ENCODE data around the gene PID1. TPM values are rescaled to one million over a fixed set of nuclear protein-coding genes. Genes with fewer than 3 reads are reported as not detected.

The PID1 gene
- total and polyA plus RNA-seq, 2 donors (not counting 1 experiment from before 2014, with no cell fraction given), result 0.10 TPM; not detected in 1

DNA sequence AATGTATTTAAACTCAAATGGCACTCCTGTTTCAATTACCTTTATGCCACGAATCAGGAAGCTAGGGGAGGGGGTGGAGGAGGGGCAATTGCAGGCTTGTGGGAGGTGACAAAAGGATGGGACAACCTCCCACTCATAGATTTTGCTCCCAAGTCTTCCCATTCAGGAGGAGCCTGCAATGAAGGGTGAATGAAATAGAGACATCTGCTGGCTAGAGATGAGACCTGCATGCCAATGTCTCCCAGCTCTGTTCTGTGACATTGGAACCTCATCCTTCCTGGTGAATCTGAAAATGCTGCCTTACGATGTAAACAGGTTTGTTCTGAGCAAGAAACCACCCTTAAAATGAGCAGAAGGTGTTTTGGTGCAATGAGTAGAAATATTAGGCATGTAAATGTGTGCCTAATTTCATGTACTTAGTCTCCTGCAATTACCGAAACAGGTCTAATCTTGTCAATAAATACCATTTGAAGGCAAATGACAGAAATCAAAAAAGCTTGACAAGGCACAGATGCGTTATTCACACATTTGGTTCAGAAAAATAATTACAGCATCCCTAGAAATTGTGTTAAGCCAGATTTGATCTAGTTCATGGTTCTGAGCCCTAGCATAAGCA, 2.7 kb upstream of the PID1 start:
- WGBS (ENCODE audit: insufficient coverage), result 100% methylated on average over 1 of the region's 4 CpGs
- DNase-seq (peak; percentile 16), ATAC-seq (ENCODE audit: low read depth) (no peak)
- H3K27ac ChIP-seq (ENCODE audit: low read length in 2 of 2), result no peak overlapping the region
- ChIA-PET CTCF (interaction anchor here (0.7 to 1.3 kb wide), 4 partner anchors 1383 to 1616 kb away, joined by 3 to 5 read pairs (median 3); no protein-coding TSS in a partner anchor), POLR2A (no interaction called here)
- H3K9me3 ChIP-seq (ENCODE audit: control extremely low read depth in 1 of 3, control insufficient read depth in 2 of 3, insufficient read depth in 1 of 3, low read length in 2 of 3), result no peaks in the 10 kb centered on the region
- no peaks in the 10 kb centered on the region for H3K79me2 ChIP-seq (ENCODE audit: control insufficient read depth, insufficient read depth, low read length)
- no peaks in the 10 kb centered on the region for H3K9me3 Mint-ChIP-seq (ENCODE audit: insufficient read depth)
- H3K27me3 Mint-ChIP-seq, result peaks cover 33% of the 10 kb centered on the region
- no peaks in the 10 kb centered on the region for H3K36me3 ChIP-seq (replicated peaks in 1 of 2; ENCODE audit: control extremely low read depth in 1 of 2, control insufficient read depth in 1 of 2, extremely low read depth in 1 of 2, insufficient read depth in 2 of 2, low read length in 1 of 2)
- peaks cover 0 to 14% (median 5%) of the 10 kb centered on the region in 4 experiments for H3K27me3 ChIP-seq (replicated peaks in 1 of 4; ENCODE audit: control extremely low read depth in 1 of 4, control insufficient read depth in 3 of 4, insufficient read depth in 4 of 4, low read length in 3 of 4)
- no peak overlapping the region for H3K9ac ChIP-seq (ENCODE audit: low read length)
- H3K4me3 Mint-ChIP-seq, result no peak overlapping the region
- TF ChIP-seq EZH2 (IDR thresholded peaks at IDR 0.05; ENCODE audit: borderline replicate concordance, insufficient read depth, low read depth, low read length, poor library complexity, severe bottlenecking), result no peak
- TF ChIP-seq, protein P1, sequence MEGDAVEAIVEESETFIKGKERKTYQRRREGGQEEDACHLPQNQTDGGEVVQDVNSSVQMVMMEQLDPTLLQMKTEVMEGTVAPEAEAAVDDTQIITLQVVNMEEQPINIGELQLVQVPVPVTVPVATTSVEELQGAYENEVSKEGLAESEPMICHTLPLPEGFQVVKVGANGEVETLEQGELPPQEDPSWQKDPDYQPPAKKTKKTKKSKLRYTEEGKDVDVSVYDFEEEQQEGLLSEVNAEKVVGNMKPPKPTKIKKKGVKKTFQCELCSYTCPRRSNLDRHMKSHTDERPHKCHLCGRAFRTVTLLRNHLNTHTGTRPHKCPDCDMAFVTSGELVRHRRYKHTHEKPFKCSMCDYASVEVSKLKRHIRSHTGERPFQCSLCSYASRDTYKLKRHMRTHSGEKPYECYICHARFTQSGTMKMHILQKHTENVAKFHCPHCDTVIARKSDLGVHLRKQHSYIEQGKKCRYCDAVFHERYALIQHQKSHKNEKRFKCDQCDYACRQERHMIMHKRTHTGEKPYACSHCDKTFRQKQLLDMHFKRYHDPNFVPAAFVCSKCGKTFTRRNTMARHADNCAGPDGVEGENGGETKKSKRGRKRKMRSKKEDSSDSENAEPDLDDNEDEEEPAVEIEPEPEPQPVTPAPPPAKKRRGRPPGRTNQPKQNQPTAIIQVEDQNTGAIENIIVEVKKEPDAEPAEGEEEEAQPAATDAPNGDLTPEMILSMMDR (IDR thresholded peaks at IDR 0.05), result peak; percentile 45
- H3K4me1 Mint-ChIP-seq, result no peaks in the 10 kb centered on the region
- no peak overlapping the region for H3K27ac Mint-ChIP-seq
- H3K4me3 ChIP-seq (ENCODE audit: control extremely low read depth in 1 of 5, extremely low read depth in 1 of 5, insufficient read depth in 1 of 5, low read depth in 2 of 5, low read length in 4 of 5), result no peak overlapping the region
- no peak overlapping the region for H2AFZ ChIP-seq (ENCODE audit: insufficient read depth, low read depth, low read length, poor library complexity, severe bottlenecking)
- H3K4me1 ChIP-seq (ENCODE audit: control insufficient read depth in 2 of 2, insufficient read depth in 2 of 2, low read length in 2 of 2), result no peaks in the 10 kb centered on the region
- H3K4me2 ChIP-seq (replicated peaks; ENCODE audit: low read depth, low read length, poor library complexity, severe bottlenecking), result no peak overlapping the region
- intact Hi-C loops (cut with micrococcal nuclease), result no loop called here
- H4K20me1 ChIP-seq (ENCODE audit: control insufficient read depth, insufficient read depth, low read length, poor library complexity, severe bottlenecking), result no peaks in the 10 kb centered on the region

DNA sequence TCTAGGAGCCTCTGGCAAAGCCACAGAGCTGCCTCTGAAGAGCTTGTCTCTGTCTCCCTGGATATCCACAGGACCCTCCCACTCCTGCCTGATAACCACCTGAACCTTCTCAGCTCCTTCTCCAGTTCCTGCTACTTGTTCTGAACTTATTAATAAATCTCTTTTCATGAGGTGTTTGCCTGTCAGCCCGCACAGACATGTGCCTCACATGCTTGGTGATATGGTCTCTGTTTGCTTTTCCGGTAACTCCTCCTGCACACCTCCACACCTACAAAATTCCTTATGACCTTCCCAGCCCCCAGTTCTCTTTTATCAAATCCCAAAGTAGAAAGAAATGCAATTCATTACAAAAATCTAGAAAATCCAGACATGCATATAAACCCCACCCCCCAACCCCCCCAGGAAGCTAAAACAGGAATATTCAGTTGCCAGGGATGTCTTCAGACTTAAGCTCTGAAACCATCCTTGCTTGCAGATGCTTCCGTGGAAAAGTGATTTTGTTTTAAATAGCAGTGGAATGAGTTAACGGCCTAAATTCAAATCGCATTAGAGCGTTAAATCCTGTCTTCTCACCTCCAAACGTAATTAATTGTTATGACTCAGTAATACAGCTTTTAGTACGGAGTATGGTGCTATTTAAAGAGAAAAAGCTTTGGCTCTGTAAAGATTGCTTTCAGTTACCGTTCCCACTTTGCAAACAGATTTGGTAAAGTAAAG, 2.1 kb upstream of the PID1 start:
- H3K79me2 ChIP-seq (ENCODE audit: control insufficient read depth, insufficient read depth, low read length), result no peaks in the 10 kb centered on the region
- ChIA-PET CTCF (interaction anchor here (0.7 to 1.3 kb wide), 4 partner anchors 9 to 1545 kb away, joined by 3 to 5 read pairs (median 3); no protein-coding TSS in a partner anchor), POLR2A (no interaction called here)
- peaks cover 0 to 14% (median 5%) of the 10 kb centered on the region in 4 experiments for H3K27me3 ChIP-seq (replicated peaks in 1 of 4; ENCODE audit: control extremely low read depth in 1 of 4, control insufficient read depth in 3 of 4, insufficient read depth in 4 of 4, low read length in 3 of 4)
- H3K9me3 ChIP-seq (ENCODE audit: control extremely low read depth in 1 of 3, control insufficient read depth in 2 of 3, insufficient read depth in 1 of 3, low read length in 2 of 3), result no peaks in the 10 kb centered on the region
- no peaks in the 10 kb centered on the region for H3K4me1 ChIP-seq (ENCODE audit: control insufficient read depth in 2 of 2, insufficient read depth in 2 of 2, low read length in 2 of 2)
- Mint-ChIP-seq H3K27ac (no peak overlapping the region), H3K4me3 (no peak overlapping the region), H3K4me1 (no peaks in the 10 kb centered on the region), H3K9me3 (ENCODE audit: insufficient read depth) (no peaks in the 10 kb centered on the region), H3K27me3 (peaks cover 36% of the 10 kb centered on the region)
- no peak overlapping the region for H2AFZ ChIP-seq (ENCODE audit: insufficient read depth, low read depth, low read length, poor library complexity, severe bottlenecking)
- no peak overlapping the region for H3K9ac ChIP-seq (ENCODE audit: low read length)
- no peak overlapping the region for H3K27ac ChIP-seq (ENCODE audit: low read length in 2 of 2)
- H3K4me3 ChIP-seq (ENCODE audit: control extremely low read depth in 1 of 5, extremely low read depth in 1 of 5, insufficient read depth in 1 of 5, low read depth in 2 of 5, low read length in 4 of 5), result no peak overlapping the region
- no peaks in the 10 kb centered on the region for H3K36me3 ChIP-seq (replicated peaks in 1 of 2; ENCODE audit: control extremely low read depth in 1 of 2, control insufficient read depth in 1 of 2, extremely low read depth in 1 of 2, insufficient read depth in 2 of 2, low read length in 1 of 2)
- no peaks in the 10 kb centered on the region for H4K20me1 ChIP-seq (ENCODE audit: control insufficient read depth, insufficient read depth, low read length, poor library complexity, severe bottlenecking)
- TF ChIP-seq, protein P1 (IDR thresholded peaks at IDR 0.05), result no peak
- no peak for TF ChIP-seq EZH2 (IDR thresholded peaks at IDR 0.05; ENCODE audit: borderline replicate concordance, insufficient read depth, low read depth, low read length, poor library complexity, severe bottlenecking)
- intact Hi-C loops (cut with micrococcal nuclease), result no loop called here
- no peak for ATAC-seq (ENCODE audit: low read depth)
- no peak overlapping the region for H3K4me2 ChIP-seq (replicated peaks; ENCODE audit: low read depth, low read length, poor library complexity, severe bottlenecking)
- DNase-seq, result no peak
- WGBS (ENCODE audit: insufficient coverage), result 100% methylated on average over 2 of the region's 9 CpGs
